Hair follicular keratinocyte (primary cell): Measurements from ENCODE around the gene CD1D. TPM values are rescaled to one million over a fixed set of nuclear protein-coding genes. Genes with fewer than 3 reads are reported as not detected.

ENCODE experiments used
- total RNA-seq: library from RNA; depleted of rRNA; stranded (reverse); fragments of >200 nt; gene quantifications from 2 replicates; pipeline ENCODE4 v1.2.3, GENCODE V29; 2015

Gene CD1D
- total RNA-seq, result 9.1 and 9.4 TPM in 2 replicates

GRCh38 chr1:158180741-158181576 lies at the start of gene CD1D:
Gene CD1D (plus strand): TSS chr1:158180895. CDS start chr1:158181102, 207 bp downstream.

Other genes with a start within 250 kb of the CD1D start
- gene KIRREL1, start 187.2 kb upstream of the CD1D start, total RNA-seq, result 106 and 128 TPM in 2 replicates
- not detected in 2 replicates for gene CD1A, start 73.5 kb downstream of the CD1D start, total RNA-seq
- gene CD1C, start 109.0 kb downstream of the CD1D start, total RNA-seq, result not detected in 2 replicates
- gene CD1B, start 150.6 kb downstream of the CD1D start, total RNA-seq, result not detected in 2 replicates
- gene CD1E, start 173.0 kb downstream of the CD1D start, total RNA-seq, result not detected in 2 replicates
- gene OR10T2, start 218.6 kb downstream of the CD1D start, total RNA-seq, result not detected in 2 replicates
- gene OR10K2, start 245.3 kb downstream of the CD1D start, total RNA-seq, result not detected in 2 replicates